Prostate gland (tissue), 2 donors: Measurements from ENCODE around the gene SPTBN1.

Experiments
- CTCF ChIP-seq, 4 experiments: fragments of 200-600 bp in 2 of 4; fragments of 450-650 bp in 2 of 4; sonication (generic) in 2 of 4; IDR thresholded peaks; 1 replicate in 3 of 4; 2 replicates in 1 of 4; pipeline ENCODE4 v1.5.1; 2016 to 2019; ENCODE audit warnings: antibody characterized with exemption in 4 of 4, mild to moderate bottlenecking in 2 of 4, moderate library complexity in 2 of 4
- POLR2A ChIP-seq: fragments of 450-650 bp; IDR thresholded peaks from one replicate; pipeline ENCODE4 v1.6.1; 2016; ENCODE audit warnings: antibody characterized with exemption, mild to moderate bottlenecking

- TF ChIP-seq POLR2A (no peak), CTCF (IDR thresholded peaks at IDR 0.05) (no peak)
These were observed 172.8 kb downstream of the SPTBN1 start for GRCh38 chr2:54628957-54629356.
